ENCODE measurements around the gene ALDH3B1. TPM values are rescaled to one million over a fixed set of nuclear protein-coding genes. Genes with fewer than 3 reads are reported as not detected.

Gene ALDH3B1
- polyA plus RNA-seq, 2 donors, result 5.0 to 19.7 TPM

- no peaks in the 10 kb centered on the region for H3K27me3 ChIP-seq (ENCODE audit: control insufficient read depth in 1 of 2, insufficient read depth in 2 of 2, low read length in 2 of 2)
- peak overlapping the region; percentile 47 to 56 for H3K27ac ChIP-seq (ENCODE audit: low read depth in 2 of 2, low read length in 1 of 2)
- H3K4me3 ChIP-seq (ENCODE audit: low read depth in 1 of 2, low read length in 2 of 2), result no peak overlapping the region
- peaks cover 3 to 49% of the 10 kb centered on the region in 2 donors for H3K4me1 ChIP-seq (ENCODE audit: control insufficient read depth in 2 of 2, insufficient read depth in 2 of 2, low read length in 1 of 2)
- H3K9me3 ChIP-seq (ENCODE audit: control insufficient read depth in 2 of 2, insufficient read depth in 1 of 2, low read depth in 1 of 2, low read length in 1 of 2), result no peaks in the 10 kb centered on the region
- 89% methylated on average over 18 of the region's 18 CpGs for WGBS, 2 donors
- no peaks in the 10 kb centered on the region for H3K36me3 ChIP-seq (ENCODE audit: control insufficient read depth in 2 of 2, insufficient read depth in 2 of 2, low read length in 1 of 2)
Observed at GRCh38 chr11:68018730-68019190, 8.6 kb downstream of the ALDH3B1 start.

GRCh38 chr11:68019486-68019885 is 9.4 kb downstream of the ALDH3B1 start:
- WGBS, 2 donors, result 82% methylated on average over 12 of the region's 12 CpGs
- H3K9me3 ChIP-seq (ENCODE audit: control insufficient read depth in 2 of 2, insufficient read depth in 1 of 2, low read depth in 1 of 2, low read length in 1 of 2), result no peaks in the 10 kb centered on the region
- H3K36me3 ChIP-seq (ENCODE audit: control insufficient read depth in 2 of 2, insufficient read depth in 2 of 2, low read length in 1 of 2), result no peaks in the 10 kb centered on the region
- peaks cover 3 to 44% of the 10 kb centered on the region in 2 donors for H3K4me1 ChIP-seq (ENCODE audit: control insufficient read depth in 2 of 2, insufficient read depth in 2 of 2, low read length in 1 of 2)
- H3K27ac ChIP-seq (ENCODE audit: low read depth in 2 of 2, low read length in 1 of 2), result peak overlapping the region; percentile 66 to 72
- H3K4me3 ChIP-seq (ENCODE audit: low read depth in 1 of 2, low read length in 2 of 2), result peak overlapping the region in 1 of 2 donors; percentile 19
- no peaks in the 10 kb centered on the region for H3K27me3 ChIP-seq (ENCODE audit: control insufficient read depth in 1 of 2, insufficient read depth in 2 of 2, low read length in 2 of 2)

DNA sequence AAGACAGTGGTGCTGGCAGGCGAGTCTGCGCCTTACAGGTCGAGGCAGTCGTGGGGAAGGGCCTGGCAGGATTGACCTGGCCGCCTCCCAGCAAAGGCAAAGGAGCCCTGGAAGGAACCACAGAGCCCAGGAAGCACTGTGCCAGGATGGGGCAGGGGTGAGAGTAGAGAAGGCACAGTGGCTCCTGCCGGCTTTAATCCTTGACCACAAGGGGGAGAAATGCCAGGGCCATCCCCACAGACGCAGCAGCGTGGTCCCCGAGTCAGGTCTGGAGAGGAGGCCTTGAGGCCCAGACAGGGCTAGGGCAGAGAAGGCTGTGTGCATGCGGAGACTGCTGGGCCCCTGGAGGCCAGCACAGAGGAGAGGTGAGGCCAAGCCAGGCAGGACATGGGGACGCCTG is 10.4 kb downstream of the ALDH3B1 start:
- Histone ChIP-seq H3K4me1 (ENCODE audit: control insufficient read depth in 2 of 2, insufficient read depth in 2 of 2, low read length in 1 of 2) (peaks cover 0 to 36% of the 10 kb centered on the region in 2 donors), H3K36me3 (ENCODE audit: control insufficient read depth in 2 of 2, insufficient read depth in 2 of 2, low read length in 1 of 2) (no peaks in the 10 kb centered on the region), H3K9me3 (ENCODE audit: control insufficient read depth in 2 of 2, insufficient read depth in 1 of 2, low read depth in 1 of 2, low read length in 1 of 2) (no peaks in the 10 kb centered on the region), H3K27ac (ENCODE audit: low read depth in 2 of 2, low read length in 1 of 2) (peak overlapping the region; percentile 63 to 72), H3K4me3 (ENCODE audit: low read depth in 1 of 2, low read length in 2 of 2) (no peak overlapping the region), H3K27me3 (ENCODE audit: control insufficient read depth in 1 of 2, insufficient read depth in 2 of 2, low read length in 2 of 2) (no peaks in the 10 kb centered on the region)
- 37 to 51% methylated on average over 11 of the region's 11 CpGs for WGBS, 2 donors

DNA sequence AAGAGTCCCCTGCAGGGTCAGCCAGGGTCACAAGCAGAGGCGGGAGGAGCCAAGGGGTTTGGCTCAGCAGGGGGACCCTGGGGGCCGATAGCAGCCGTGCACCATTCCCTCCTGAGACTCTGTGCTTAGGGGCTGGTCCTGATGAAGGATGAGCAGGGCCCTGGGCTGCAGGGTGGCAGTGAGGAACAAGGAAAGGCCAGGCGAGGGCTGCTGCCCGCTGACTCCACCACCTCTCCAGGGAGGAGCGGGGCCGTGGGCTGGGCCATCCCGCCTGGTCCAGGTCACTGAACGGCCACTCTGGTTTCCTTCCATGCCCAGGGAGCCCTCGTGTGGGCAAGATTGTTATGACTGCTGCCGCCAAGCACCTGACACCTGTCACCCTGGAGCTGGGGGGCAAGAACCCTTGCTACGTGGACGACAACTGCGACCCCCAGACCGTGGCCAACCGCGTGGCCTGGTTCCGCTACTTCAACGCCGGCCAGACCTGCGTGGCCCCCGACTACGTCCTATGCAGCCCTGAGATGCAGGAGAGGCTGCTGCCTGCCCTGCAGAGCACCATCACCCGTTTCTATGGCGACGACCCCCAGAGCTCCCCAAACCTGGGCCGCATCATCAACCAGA is 11.2 kb downstream of the ALDH3B1 start:
- WGBS, 2 donors, result 63% methylated on average over 26 to 27 of the region's 27 CpGs
- Histone ChIP-seq H3K4me1 (ENCODE audit: control insufficient read depth in 2 of 2, insufficient read depth in 2 of 2, low read length in 1 of 2) (peaks cover 0 to 33% of the 10 kb centered on the region in 2 donors), H3K36me3 (ENCODE audit: control insufficient read depth in 2 of 2, insufficient read depth in 2 of 2, low read length in 1 of 2) (no peaks in the 10 kb centered on the region), H3K4me3 (ENCODE audit: low read depth in 1 of 2, low read length in 2 of 2) (no peak overlapping the region), H3K27ac (ENCODE audit: low read depth in 2 of 2, low read length in 1 of 2) (peak overlapping the region; percentile 63 to 72), H3K9me3 (ENCODE audit: control insufficient read depth in 2 of 2, insufficient read depth in 1 of 2, low read depth in 1 of 2, low read length in 1 of 2) (no peaks in the 10 kb centered on the region), H3K27me3 (ENCODE audit: control insufficient read depth in 1 of 2, insufficient read depth in 2 of 2, low read length in 2 of 2) (no peaks in the 10 kb centered on the region)

DNA sequence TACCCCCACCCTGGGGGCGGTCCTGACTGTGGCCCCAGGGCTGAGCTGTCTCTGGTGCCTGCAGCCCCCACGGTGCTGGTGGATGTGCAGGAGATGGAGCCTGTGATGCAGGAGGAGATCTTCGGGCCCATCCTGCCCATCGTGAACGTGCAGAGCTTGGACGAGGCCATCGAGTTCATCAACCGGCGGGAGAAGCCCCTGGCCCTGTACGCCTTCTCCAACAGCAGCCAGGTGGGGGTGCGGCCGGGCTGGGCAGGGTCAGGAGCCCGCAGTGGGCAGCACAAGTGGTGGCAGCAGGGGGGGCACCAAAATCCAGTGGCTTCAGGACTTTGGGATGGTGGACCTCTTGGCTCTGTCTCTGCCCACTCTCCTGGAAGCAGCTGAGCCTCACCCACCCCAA is 12.4 kb downstream of the ALDH3B1 start:
- Histone ChIP-seq H3K27ac (ENCODE audit: low read depth in 2 of 2, low read length in 1 of 2) (no peak overlapping the region), H3K9me3 (ENCODE audit: control insufficient read depth in 2 of 2, insufficient read depth in 1 of 2, low read depth in 1 of 2, low read length in 1 of 2) (no peaks in the 10 kb centered on the region), H3K27me3 (ENCODE audit: control insufficient read depth in 1 of 2, insufficient read depth in 2 of 2, low read length in 2 of 2) (no peaks in the 10 kb centered on the region), H3K4me1 (ENCODE audit: control insufficient read depth in 2 of 2, insufficient read depth in 2 of 2, low read length in 1 of 2) (peaks cover 0 to 21% of the 10 kb centered on the region in 2 donors), H3K4me3 (ENCODE audit: low read depth in 1 of 2, low read length in 2 of 2) (no peak overlapping the region), H3K36me3 (ENCODE audit: control insufficient read depth in 2 of 2, insufficient read depth in 2 of 2, low read length in 1 of 2) (no peaks in the 10 kb centered on the region)
- 85 to 88% methylated on average over 13 of the region's 13 CpGs for WGBS, 2 donors

DNA sequence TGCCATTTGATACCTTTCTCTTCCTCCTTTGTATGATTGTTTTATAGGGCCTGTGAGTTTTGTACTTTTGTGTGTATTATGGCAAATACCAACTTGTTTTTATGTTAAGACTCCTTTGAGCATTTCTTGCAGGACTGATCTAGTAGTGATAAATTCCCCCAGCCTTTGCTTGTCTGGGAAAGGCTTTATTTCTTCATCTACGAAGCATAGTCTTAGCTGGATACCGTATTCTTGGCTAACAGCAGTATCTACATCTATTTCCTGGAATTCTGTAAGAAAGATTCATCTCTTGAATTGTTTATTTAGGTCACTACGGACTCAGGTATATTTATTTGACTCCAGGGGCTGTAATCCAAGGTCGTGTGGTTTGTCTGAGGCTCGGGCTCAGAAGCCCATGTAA is 14.4 kb downstream of the ALDH3B1 start:
- H3K27ac ChIP-seq (ENCODE audit: low read depth in 2 of 2, low read length in 1 of 2), result no peak overlapping the region
- WGBS, 2 donors, result 84 to 85% methylated on average over 5 of the region's 5 CpGs
- no peaks in the 10 kb centered on the region for H3K27me3 ChIP-seq (ENCODE audit: control insufficient read depth in 1 of 2, insufficient read depth in 2 of 2, low read length in 2 of 2)
- H3K4me1 ChIP-seq (ENCODE audit: control insufficient read depth in 2 of 2, insufficient read depth in 2 of 2, low read length in 1 of 2), result peaks cover 3 to 12% of the 10 kb centered on the region in 2 donors
- H3K4me3 ChIP-seq (ENCODE audit: low read depth in 1 of 2, low read length in 2 of 2), result no peak overlapping the region
- H3K36me3 ChIP-seq (ENCODE audit: control insufficient read depth in 2 of 2, insufficient read depth in 2 of 2, low read length in 1 of 2), result peaks cover 0 to 4% of the 10 kb centered on the region in 2 donors
- H3K9me3 ChIP-seq (ENCODE audit: control insufficient read depth in 2 of 2, insufficient read depth in 1 of 2, low read depth in 1 of 2, low read length in 1 of 2), result no peaks in the 10 kb centered on the region

DNA sequence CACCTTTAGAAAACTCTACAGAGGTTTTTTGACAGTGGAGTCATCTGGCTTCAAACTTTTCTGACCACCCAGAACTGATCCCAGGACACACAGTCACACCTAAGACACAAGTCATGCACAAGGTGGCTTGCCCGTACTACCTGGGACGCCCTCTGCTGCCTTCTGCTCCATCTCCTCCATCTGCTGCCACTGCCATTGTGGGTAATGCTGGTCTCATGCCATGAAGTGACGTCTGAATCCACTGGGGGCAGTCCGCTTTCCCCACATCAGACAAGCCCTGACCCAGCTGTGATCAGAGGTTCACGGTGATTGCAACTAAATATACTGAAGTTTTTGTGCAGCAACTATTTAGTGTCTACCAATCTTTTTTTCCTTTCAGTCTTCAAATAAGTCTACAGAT is 14.9 kb downstream of the ALDH3B1 start:
- Histone ChIP-seq H3K4me3 (ENCODE audit: low read depth in 1 of 2, low read length in 2 of 2) (no peak overlapping the region), H3K36me3 (ENCODE audit: control insufficient read depth in 2 of 2, insufficient read depth in 2 of 2, low read length in 1 of 2) (peaks cover 0 to 4% of the 10 kb centered on the region in 2 donors), H3K4me1 (ENCODE audit: control insufficient read depth in 2 of 2, insufficient read depth in 2 of 2, low read length in 1 of 2) (peaks cover 5 to 10% of the 10 kb centered on the region in 2 donors), H3K27ac (ENCODE audit: low read depth in 2 of 2, low read length in 1 of 2) (no peak overlapping the region), H3K9me3 (ENCODE audit: control insufficient read depth in 2 of 2, insufficient read depth in 1 of 2, low read depth in 1 of 2, low read length in 1 of 2) (no peaks in the 10 kb centered on the region), H3K27me3 (ENCODE audit: control insufficient read depth in 1 of 2, insufficient read depth in 2 of 2, low read length in 2 of 2) (no peaks in the 10 kb centered on the region)
- WGBS, 2 donors, result 71 to 73% methylated on average over 5 of the region's 5 CpGs

DNA sequence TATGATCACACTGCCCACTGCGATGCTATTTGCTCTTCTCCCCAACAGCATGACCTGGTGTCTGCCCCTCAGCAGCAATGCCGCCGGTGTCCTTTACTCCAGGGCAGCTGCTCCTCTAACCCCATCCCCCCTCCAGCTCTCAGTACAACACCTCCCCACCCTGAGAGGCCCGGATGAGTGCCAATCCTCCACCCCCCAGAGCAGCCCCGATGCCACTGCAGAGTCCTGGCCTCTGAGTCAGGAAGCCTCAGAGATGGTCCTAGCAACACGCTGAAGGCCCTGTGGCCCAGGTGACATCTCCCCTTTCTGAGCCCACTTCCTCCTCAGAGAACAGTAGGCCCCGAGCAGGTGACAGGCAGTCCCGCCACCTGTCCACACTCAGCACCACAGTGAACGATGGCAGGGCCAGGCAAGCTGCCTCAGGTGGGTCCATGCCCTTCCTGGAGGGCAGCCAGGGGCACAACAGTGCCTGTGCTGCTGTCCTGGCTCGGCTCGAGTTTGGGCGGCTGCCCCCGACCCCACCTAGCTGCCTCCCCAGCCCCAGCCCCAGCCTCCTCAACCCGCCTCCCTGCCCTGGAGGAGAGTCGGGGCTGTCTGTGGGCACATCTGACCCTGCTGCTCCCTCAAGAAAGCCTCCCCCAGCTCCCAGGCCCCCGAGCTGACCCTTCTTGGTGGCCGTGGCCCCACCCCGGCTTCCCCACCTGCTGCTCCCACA is 16.4 kb downstream of the ALDH3B1 start:
- peaks cover 6% of the 10 kb centered on the region in 2 donors for H3K4me1 ChIP-seq (ENCODE audit: control insufficient read depth in 2 of 2, insufficient read depth in 2 of 2, low read length in 1 of 2)
- whole genome bisulfite sequencing, 2 donors, result 84% methylated on average over 18 of the region's 18 CpGs
- peaks cover 0 to 4% of the 10 kb centered on the region in 2 donors for H3K36me3 ChIP-seq (ENCODE audit: control insufficient read depth in 2 of 2, insufficient read depth in 2 of 2, low read length in 1 of 2)
- no peak overlapping the region for H3K27ac ChIP-seq (ENCODE audit: low read depth in 2 of 2, low read length in 1 of 2)
- H3K4me3 ChIP-seq (ENCODE audit: low read depth in 1 of 2, low read length in 2 of 2), result no peak overlapping the region
- no peaks in the 10 kb centered on the region for H3K27me3 ChIP-seq (ENCODE audit: control insufficient read depth in 1 of 2, insufficient read depth in 2 of 2, low read length in 2 of 2)
- H3K9me3 ChIP-seq (ENCODE audit: control insufficient read depth in 2 of 2, insufficient read depth in 1 of 2, low read depth in 1 of 2, low read length in 1 of 2), result no peaks in the 10 kb centered on the region

GRCh38 chr11:68027667-68028066 is 17.5 kb downstream of the ALDH3B1 start:
- Histone ChIP-seq H3K27me3 (ENCODE audit: control insufficient read depth in 1 of 2, insufficient read depth in 2 of 2, low read length in 2 of 2) (no peaks in the 10 kb centered on the region), H3K4me3 (ENCODE audit: low read depth in 1 of 2, low read length in 2 of 2) (no peak overlapping the region), H3K27ac (ENCODE audit: low read depth in 2 of 2, low read length in 1 of 2) (no peak overlapping the region), H3K9me3 (ENCODE audit: control insufficient read depth in 2 of 2, insufficient read depth in 1 of 2, low read depth in 1 of 2, low read length in 1 of 2) (no peaks in the 10 kb centered on the region), H3K36me3 (ENCODE audit: control insufficient read depth in 2 of 2, insufficient read depth in 2 of 2, low read length in 1 of 2) (peaks cover 0 to 4% of the 10 kb centered on the region in 2 donors), H3K4me1 (ENCODE audit: control insufficient read depth in 2 of 2, insufficient read depth in 2 of 2, low read length in 1 of 2) (peaks cover 7 to 9% of the 10 kb centered on the region in 2 donors)
- 91 to 96% methylated on average over 21 of the region's 21 CpGs for WGBS, 2 donors

Data from esophagus (tissue), 2 donors.